ENCODE data around the gene AP4B1.
"Not testable (repeated sequence)": the region's sequence is repeated elsewhere in the genome, so short reads cannot be mapped to it uniquely, and the experiment has no call there.

AP4B1 gene

DNA sequence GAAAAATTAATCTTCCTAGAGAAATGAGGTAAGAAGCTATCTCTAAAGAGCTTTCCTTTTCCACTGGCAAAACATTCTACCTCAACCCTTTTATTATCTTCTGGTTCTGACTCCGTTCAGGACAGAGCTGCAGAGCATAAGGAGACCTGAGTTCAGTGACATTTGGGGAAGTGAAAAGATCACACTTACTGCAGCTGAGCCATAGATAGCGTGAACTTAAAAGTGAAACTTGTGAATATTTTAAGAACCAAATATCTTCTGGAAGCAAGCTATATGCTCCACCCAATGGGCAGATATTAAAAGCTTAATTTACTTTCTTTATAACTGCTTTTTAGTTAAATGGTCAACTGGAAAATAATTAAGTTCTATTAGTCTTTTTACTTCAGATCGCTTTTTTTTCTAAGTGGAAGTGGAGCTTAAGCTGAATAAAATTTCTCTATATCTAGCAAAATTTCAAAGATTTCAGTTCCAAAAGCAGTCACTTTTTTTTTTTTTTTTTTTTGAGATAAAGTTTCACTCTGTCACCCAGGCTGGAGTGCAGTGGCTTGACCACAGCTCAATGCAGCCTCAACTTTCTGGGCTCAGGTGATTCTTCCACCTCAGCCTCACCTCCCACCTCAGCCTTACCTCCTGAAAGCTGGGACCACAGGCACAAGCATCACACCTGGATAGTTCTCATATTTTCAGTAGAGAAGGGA is 45.0 kb downstream of the AP4B1 start:
- Mint-ChIP-seq H3K4me1 (peaks cover 64% of the 10 kb centered on the region), H3K36me3 (peaks cover 82% of the 10 kb centered on the region), H3K27ac (peak overlapping the region; percentile 55), H3K9me3 (no peaks in the 10 kb centered on the region), H3K4me3 (peak overlapping the region; percentile 36)
- ATAC-seq (peak; percentile 71), DNase-seq (ENCODE audit: low spot score in 2 of 2) (no peak)

DNA sequence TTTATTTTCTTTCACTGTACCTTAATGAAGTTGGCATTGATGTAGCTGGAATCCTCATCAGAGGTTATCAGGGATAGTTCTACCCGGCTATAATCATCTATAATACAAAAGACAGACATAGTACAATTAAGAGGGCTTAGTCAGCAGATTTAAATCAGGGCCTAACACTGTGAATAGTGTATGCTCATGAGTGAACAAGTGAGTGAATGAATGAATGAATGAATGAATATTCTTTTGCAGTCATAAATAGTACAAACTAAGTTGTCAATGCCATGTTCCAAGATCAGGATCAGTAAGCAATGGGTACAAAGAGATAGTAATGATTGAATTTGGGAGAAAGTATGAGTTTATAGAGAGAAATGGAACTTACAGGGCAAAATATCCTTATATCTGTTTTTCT is 45.6 kb downstream of the AP4B1 start:
- DNase-seq (ENCODE audit: low spot score in 2 of 2) (no peak), ATAC-seq (no peak)
- Mint-ChIP-seq H3K27ac (peak overlapping the region; percentile 54), H3K36me3 (peaks cover 82% of the 10 kb centered on the region), H3K4me3 (peak overlapping the region; percentile 36), H3K4me1 (peaks cover 64% of the 10 kb centered on the region), H3K9me3 (no peaks in the 10 kb centered on the region)

DNA sequence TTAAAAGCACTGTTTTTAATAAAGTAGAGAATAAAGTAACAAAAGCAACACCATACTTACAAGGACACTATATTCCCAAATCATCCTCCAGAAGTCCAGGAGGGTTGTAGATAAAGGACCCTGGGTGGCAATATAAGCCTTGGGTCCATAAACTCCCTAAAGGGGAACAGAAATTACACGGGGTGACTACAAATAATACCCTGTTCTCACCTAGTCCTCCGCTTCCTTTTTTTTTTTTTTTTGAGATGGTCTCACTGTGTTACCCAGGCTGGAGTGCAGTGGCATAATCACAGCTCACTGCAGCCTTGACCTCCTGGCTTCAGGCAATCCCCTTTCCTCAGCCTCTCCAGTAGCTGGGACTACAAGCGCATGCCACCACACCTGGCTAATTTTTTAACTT is 46.2 kb downstream of the AP4B1 start:
- Mint-ChIP-seq H3K4me1 (peaks cover 63% of the 10 kb centered on the region), H3K27ac (peak overlapping the region; percentile 54), H3K9me3 (no peaks in the 10 kb centered on the region), H3K4me3 (no peak overlapping the region), H3K36me3 (peaks cover 83% of the 10 kb centered on the region)
- DNase-seq (ENCODE audit: low spot score in 2 of 2): no peak
- ATAC-seq: no peak

DNA sequence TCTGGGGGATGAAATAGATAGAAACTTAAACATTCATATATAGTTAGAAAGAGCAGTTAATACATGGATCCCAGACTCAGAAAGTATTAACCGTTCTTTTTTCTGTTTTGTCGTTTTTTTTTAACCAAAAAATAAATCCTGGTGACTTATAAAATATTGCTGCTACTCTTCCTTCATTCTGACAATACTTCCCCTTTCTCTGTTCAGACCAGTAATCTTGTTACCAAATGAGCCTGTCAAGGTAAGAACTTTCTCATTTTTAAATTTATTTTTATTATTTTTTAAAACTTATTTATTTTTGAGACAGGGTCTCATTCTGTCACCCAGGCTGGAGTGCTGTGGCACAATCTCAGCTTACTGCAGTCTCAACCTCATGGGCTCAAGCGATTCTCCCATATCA is 46.8 kb downstream of the AP4B1 start:
- Mint-ChIP-seq H3K9me3 (no peaks in the 10 kb centered on the region), H3K4me1 (peaks cover 57% of the 10 kb centered on the region), H3K36me3 (peaks cover 83% of the 10 kb centered on the region), H3K4me3 (no peak overlapping the region), H3K27ac (peak overlapping the region; percentile 54)
- DNase-seq (ENCODE audit: low spot score in 2 of 2) (no peak), ATAC-seq (no peak)

DNA sequence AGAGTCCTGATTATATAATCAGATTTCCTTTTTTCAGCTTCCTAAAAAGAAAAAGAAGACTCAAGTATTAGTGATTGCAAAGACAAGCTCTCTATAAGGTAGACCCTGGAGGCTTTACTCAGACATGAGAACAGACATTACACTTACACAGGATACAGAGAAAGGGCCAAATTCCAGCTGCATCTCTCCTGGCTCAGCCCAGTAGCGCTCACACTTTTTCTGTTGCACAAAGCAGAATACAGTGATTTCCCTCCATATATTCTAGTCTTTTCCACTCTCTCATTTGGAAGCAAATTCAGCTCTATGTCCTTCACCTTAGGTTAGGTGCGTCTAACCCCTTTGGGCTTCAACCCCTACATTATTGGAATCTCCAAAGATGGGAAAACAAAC is 48.2 kb downstream of the AP4B1 start:
- no peak for DNase-seq (ENCODE audit: low spot score in 2 of 2)
- Mint-ChIP-seq H3K36me3 (peaks cover 90% of the 10 kb centered on the region), H3K4me3 (no peak overlapping the region), H3K4me1 (peaks cover 44% of the 10 kb centered on the region), H3K9me3 (no peaks in the 10 kb centered on the region), H3K27ac (peak overlapping the region; percentile 58)
- ATAC-seq: no peak

DNA sequence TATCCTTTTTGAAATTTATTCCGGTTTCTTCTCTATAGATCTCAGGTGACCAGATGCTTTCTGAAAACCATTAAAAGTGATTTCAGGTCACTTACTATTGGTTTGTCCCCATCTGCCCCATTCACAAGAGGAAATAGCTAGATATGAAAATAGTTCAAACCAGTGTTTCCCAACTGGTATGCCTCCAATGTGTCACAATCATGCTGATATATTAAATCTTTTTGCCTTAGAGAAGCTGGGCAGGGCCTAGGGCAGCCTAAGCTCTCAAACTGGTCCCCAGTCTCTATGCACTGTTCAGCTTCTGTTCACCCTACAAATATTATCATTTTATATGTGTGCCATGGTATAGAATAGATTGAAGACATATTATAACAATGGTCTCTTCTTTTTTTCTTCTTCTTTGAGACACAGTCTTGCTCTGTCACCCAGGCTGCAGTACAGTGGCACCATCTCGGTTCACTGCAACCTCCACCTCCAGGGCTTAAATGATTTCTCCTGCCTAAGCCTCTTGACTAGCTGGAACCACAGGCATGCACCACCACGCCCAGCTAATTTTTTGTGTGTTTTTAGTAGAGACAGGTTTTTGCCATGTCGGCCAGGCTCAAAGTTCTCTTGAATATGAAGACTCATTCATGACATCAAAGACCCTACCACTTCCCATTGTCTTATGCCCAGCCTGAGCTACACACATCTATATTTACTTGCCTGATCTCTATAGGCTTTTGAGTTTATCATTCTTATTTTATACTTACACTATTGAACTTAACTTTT is 48.8 kb downstream of the AP4B1 start:
- Mint-ChIP-seq H3K36me3 (peaks cover 96% of the 10 kb centered on the region), H3K27ac (peak overlapping the region; percentile 58), H3K9me3 (no peaks in the 10 kb centered on the region), H3K4me3 (no peak overlapping the region), H3K4me1 (peaks cover 42% of the 10 kb centered on the region)
- no peak for DNase-seq (ENCODE audit: low spot score in 2 of 2)
- ATAC-seq: no peak

DNA sequence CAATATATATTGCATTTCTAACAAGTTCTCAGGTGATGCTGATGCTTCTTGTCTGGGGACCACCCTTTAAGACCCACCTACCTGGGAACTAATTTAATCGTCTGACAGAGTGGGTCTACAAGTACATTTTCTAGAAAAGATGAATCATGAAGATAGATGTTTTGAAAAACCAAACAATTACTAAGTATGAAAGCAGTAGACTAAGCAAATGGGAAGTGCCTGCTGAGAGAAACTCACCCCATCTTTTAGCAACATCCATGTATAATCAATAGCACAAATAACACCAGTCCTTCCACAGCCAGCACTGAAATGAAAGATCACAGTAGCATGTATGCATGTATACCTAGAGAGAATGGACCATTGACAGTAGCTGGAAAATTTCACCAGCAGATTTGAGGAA is 50.4 kb downstream of the AP4B1 start:
- no peaks in the 10 kb centered on the region for H3K9me3 Mint-ChIP-seq
- DNase-seq (ENCODE audit: low spot score in 2 of 2) (no peak), ATAC-seq (peak; percentile 70)
- no peak overlapping the region for H3K4me3 Mint-ChIP-seq
- H3K4me1 Mint-ChIP-seq: peaks cover 39% of the 10 kb centered on the region
- peak overlapping the region; percentile 8 for H3K27ac Mint-ChIP-seq
- H3K36me3 Mint-ChIP-seq: peaks cover 99% of the 10 kb centered on the region

DNA sequence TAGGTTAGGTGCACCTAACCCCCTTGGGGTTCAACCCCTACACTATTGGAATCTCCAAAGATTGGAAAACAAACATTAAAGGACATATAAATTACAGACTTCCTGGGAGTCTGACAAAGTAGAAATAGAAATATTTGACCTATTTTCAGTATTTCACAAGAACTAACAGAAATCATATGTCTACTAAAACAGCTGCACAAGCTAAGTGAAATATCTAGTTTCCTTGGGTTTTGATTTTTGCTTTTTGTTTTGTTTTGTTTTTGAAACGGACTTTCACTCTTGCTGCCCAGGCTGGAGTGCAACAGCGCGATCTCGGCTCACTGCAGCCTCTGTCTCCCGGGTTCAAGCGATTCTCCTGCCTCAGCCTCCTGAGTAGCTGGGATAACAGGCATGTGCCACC is 51.9 kb downstream of the AP4B1 start:
- H3K9me3 Mint-ChIP-seq; ATAC-seq; H3K4me3 Mint-ChIP-seq; H3K27ac Mint-ChIP-seq; DNase-seq (ENCODE audit: low spot score in 2 of 2): not testable (repeated sequence)
- H3K36me3 Mint-ChIP-seq: peaks cover 99% of the 10 kb centered on the region
- H3K4me1 Mint-ChIP-seq: peaks cover 35% of the 10 kb centered on the region

DNA sequence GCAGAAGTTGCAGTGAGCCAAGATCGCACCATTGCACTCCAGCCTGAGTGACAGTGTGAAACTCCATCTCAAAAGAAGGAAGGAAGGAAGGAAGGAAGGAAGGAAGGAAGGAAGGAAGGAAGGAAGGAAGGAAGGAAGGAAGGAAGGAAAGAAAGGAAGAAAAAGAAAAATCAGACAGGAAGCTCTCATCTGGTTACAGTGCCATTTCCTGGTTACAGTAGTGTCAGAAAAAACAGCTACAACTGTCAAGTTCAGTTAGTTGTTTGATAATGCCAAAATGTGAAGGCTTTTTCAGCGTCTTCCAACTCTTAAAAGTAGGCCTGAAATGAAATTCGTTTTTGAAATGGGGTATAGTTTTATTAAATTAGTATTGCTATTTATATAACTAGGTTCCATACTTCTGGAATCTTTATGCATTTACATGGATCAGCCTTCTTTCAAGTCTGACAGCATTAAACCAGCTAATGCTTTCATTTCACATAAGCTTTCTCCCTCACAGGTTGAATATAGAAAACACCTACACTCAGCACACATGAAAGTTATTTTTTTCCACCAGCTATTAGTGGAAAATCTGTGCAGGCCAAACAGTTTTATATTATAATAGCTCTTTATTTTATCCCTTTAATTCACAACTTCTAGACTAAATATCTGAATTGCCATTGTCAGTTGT is 54.3 kb downstream of the AP4B1 start:
- peaks cover 27% of the 10 kb centered on the region for H3K4me1 Mint-ChIP-seq
- no peak overlapping the region for H3K4me3 Mint-ChIP-seq
- no peak for ATAC-seq
- DNase-seq (ENCODE audit: low spot score in 2 of 2): no peak
- H3K27ac Mint-ChIP-seq: peak overlapping the region; percentile 87
- peaks cover 99% of the 10 kb centered on the region for H3K36me3 Mint-ChIP-seq
- no peaks in the 10 kb centered on the region for H3K9me3 Mint-ChIP-seq

DNA sequence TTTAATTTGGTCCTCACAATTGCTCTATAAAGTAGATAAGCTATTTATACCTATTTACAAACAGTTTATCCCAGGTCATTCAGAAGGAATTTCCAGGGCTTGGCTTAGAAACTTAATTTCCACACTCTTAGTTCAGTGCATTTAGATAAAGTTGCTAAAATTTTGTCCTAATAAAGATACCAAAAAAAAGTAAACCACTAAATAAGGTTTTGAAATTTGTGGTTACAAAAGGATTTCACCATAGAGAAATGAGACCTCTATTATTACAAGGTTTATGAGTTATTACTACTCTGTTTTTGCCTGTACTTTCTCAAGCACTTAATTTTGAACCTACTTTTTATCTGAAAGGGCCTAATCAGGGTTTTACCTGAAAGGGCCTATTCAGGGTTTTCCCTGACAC is 55.5 kb downstream of the AP4B1 start:
- H3K9me3 Mint-ChIP-seq: no peaks in the 10 kb centered on the region
- H3K4me3 Mint-ChIP-seq: no peak overlapping the region
- H3K36me3 Mint-ChIP-seq: peaks cover 99% of the 10 kb centered on the region

DNA sequence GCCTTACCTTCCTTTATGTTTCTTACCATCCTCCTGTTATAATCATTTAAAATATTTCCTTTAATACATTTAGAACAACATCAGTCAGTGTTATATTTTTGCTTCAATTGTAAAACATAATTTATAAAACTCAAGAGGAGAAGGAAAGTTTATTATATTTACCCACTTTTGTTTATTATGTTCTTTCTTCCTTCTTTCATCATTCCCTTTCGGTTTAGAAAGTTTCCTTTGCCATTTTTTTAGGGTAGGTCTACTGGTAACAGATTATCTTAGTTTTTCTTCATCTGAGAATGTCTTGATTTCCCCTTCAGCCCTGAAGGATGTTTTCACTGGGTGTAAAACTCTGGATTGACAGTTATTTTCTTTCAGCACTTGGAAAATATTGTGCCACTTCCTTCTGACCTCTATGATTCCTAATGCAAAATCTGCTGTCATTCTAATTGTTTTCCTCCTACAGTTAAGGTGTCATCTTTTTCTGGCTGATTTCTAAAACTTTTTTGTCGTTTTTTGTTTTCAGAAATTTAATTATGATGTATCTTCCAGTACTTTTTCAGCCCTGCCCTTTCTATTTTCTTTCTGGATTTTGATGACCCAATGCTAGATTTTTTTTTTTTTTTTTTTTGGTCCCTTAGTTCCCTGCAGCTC is 58.1 kb downstream of the AP4B1 start:
- Mint-ChIP-seq H3K27ac (peak overlapping the region; percentile 36), H3K4me1 (peaks cover 15% of the 10 kb centered on the region), H3K4me3 (no peak overlapping the region), H3K36me3 (peaks cover 99% of the 10 kb centered on the region), H3K9me3 (no peaks in the 10 kb centered on the region)
- ATAC-seq (no peak), DNase-seq (ENCODE audit: low spot score in 2 of 2) (no peak)

More for the DNA sequence above, 55.5 kb downstream of the AP4B1 start:
- ATAC-seq: no peak
- DNase-seq (ENCODE audit: low spot score in 2 of 2): no peak
- Mint-ChIP-seq H3K27ac (no peak overlapping the region), H3K4me1 (peaks cover 17% of the 10 kb centered on the region)
